ENCODE measurements around the gene HMG20A.

The HMG20A gene

GRCh38 chr15:77506311-77507142, 85.8 kb downstream of the HMG20A start:
- no peak for TF ChIP-seq POLR2AphosphoS5 (IDR thresholded peaks at IDR 0.05; ENCODE audit: low read depth, low read length)

- TF ChIP-seq, protein P1, sequence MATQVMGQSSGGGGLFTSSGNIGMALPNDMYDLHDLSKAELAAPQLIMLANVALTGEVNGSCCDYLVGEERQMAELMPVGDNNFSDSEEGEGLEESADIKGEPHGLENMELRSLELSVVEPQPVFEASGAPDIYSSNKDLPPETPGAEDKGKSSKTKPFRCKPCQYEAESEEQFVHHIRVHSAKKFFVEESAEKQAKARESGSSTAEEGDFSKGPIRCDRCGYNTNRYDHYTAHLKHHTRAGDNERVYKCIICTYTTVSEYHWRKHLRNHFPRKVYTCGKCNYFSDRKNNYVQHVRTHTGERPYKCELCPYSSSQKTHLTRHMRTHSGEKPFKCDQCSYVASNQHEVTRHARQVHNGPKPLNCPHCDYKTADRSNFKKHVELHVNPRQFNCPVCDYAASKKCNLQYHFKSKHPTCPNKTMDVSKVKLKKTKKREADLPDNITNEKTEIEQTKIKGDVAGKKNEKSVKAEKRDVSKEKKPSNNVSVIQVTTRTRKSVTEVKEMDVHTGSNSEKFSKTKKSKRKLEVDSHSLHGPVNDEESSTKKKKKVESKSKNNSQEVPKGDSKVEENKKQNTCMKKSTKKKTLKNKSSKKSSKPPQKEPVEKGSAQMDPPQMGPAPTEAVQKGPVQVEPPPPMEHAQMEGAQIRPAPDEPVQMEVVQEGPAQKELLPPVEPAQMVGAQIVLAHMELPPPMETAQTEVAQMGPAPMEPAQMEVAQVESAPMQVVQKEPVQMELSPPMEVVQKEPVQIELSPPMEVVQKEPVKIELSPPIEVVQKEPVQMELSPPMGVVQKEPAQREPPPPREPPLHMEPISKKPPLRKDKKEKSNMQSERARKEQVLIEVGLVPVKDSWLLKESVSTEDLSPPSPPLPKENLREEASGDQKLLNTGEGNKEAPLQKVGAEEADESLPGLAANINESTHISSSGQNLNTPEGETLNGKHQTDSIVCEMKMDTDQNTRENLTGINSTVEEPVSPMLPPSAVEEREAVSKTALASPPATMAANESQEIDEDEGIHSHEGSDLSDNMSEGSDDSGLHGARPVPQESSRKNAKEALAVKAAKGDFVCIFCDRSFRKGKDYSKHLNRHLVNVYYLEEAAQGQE (IDR thresholded peaks at IDR 0.05; ENCODE audit: insufficient read depth in 1 of 2, low read depth in 2 of 2, low read length in 2 of 2), result no peak
- TF ChIP-seq TAF1 (IDR thresholded peaks at IDR 0.05; ENCODE audit: borderline replicate concordance, insufficient read depth, low read length), result no peak
- no peak for TF ChIP-seq FOXP2 (optimal IDR thresholded peaks at IDR 0.05; ENCODE audit: borderline replicate concordance, extremely low read depth, extremely low read length, insufficient read depth)
- no peak for TF ChIP-seq POLR2AphosphoS5 (IDR thresholded peaks at IDR 0.05; ENCODE audit: low read depth, low read length)
- no peak for TF ChIP-seq SIN3A (IDR thresholded peaks at IDR 0.05; ENCODE audit: borderline replicate concordance, insufficient read depth, low read length)
Measured at GRCh38 chr15:77507143-77507897, 86.6 kb downstream of the HMG20A start.

GRCh38 chr15:77507911-77508310, 87.2 kb downstream of the HMG20A start:
- TF ChIP-seq POLR2AphosphoS5 (IDR thresholded peaks at IDR 0.05; ENCODE audit: low read depth, low read length) (no peak), TAF1 (IDR thresholded peaks at IDR 0.05; ENCODE audit: borderline replicate concordance, insufficient read depth, low read length) (no peak), SIN3A (IDR thresholded peaks at IDR 0.05; ENCODE audit: borderline replicate concordance, insufficient read depth, low read length) (no peak), FOXP2 (optimal IDR thresholded peaks at IDR 0.05; ENCODE audit: borderline replicate concordance, extremely low read depth, extremely low read length, insufficient read depth) (no peak)
- TF ChIP-seq, protein P1 (IDR thresholded peaks at IDR 0.05; ENCODE audit: insufficient read depth in 1 of 2, low read depth in 2 of 2, low read length in 2 of 2), result no peak

DNA sequence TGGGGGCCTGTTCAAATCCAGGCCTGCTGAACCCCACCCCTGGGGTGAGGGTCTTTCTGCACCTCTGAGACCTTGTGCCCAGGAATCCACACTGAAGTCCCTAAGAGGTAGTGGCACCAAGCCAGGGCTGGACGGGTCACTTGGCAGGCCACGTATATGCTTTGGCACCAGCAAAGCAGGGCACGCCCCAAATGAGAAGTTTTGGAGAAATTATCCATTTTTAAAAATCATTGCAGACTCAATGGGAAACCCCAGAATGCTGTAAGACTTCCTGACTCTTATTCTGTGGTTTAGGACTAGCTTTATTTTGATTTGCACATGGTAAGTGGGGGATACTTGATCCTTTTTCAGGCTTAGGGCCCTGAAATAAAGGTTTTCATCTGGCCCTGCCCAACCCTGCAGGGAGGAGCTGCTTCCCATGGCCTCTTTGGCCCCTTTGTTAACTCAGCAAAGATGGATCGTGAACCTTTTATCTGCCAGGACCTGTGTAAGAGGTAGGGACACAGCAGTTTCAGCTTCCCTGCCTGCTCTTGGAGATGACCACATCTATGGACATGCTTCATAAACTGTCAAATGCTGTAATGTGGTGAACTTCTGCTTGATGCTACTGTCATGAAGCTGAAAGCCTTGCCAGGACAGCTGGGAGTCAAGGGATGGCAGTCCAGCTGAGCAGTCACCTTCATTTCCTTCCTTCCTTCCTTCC, 88.0 kb downstream of the HMG20A start:
- TF ChIP-seq, protein P1 (IDR thresholded peaks at IDR 0.05; ENCODE audit: insufficient read depth in 1 of 2, low read depth in 2 of 2, low read length in 2 of 2), result no peak
- TF ChIP-seq POLR2AphosphoS5 (IDR thresholded peaks at IDR 0.05; ENCODE audit: low read depth, low read length), result no peak
- TF ChIP-seq SIN3A (IDR thresholded peaks at IDR 0.05; ENCODE audit: borderline replicate concordance, insufficient read depth, low read length), result no peak
- TF ChIP-seq TAF1 (IDR thresholded peaks at IDR 0.05; ENCODE audit: borderline replicate concordance, insufficient read depth, low read length), result no peak
- TF ChIP-seq FOXP2 (optimal IDR thresholded peaks at IDR 0.05; ENCODE audit: borderline replicate concordance, extremely low read depth, extremely low read length, insufficient read depth), result no peak
